Spleen (tissue), 11 donors: ENCODE data around the gene HOXA6. TPM values are rescaled to one million over a fixed set of nuclear protein-coding genes. Genes with fewer than 3 reads are reported as not detected.
A peak's percentile ranks its signal among the peaks of the same experiment; 100 is the strongest.

Experiments used
- DNase-seq: peaks from one replicate; pipeline ENCODE4 v3.0.0-alpha.2; 2020
- H3K27ac ChIP-seq, 8 donors: fragments of 200-600 bp; sonication (generic) in 7 of 8; 1 replicate in 4 of 8; 2 replicates in 4 of 8; pipeline versions ENCODE4 v1.5.0 to v1.8.0; 2016 to 2021; ENCODE audit warnings: inconsistent platforms in 4 of 8, mild to moderate bottlenecking in 4 of 8, moderate library complexity in 1 of 8
- H3K27me3 ChIP-seq, 7 donors: fragments of 200-600 bp; sonication (generic) in 6 of 7; replicated peaks in 1 of 7; 1 replicate in 4 of 7; 2 replicates in 3 of 7; pipeline versions ENCODE4 v1.5.0 to v1.8.0; 2016 to 2021; ENCODE audit warnings: inconsistent platforms in 3 of 7, mild to moderate bottlenecking in 1 of 7
- H3K36me3 ChIP-seq, 6 donors: fragments of 200-600 bp; sonication (generic) in 5 of 6; 1 replicate in 4 of 6; 2 replicates in 2 of 6; pipeline versions ENCODE4 v1.5.0 to v1.8.0; 2016 to 2021; ENCODE audit warnings: inconsistent platforms in 2 of 6
- H3K4me1 ChIP-seq, 6 donors: fragments of 200-600 bp; sonication (generic) in 5 of 6; 1 replicate in 3 of 6; 2 replicates in 3 of 6; pipeline versions ENCODE4 v1.5.0 to v1.8.0; 2016 to 2021; ENCODE audit warnings: inconsistent platforms in 3 of 6
- H3K4me3 ChIP-seq, 8 donors: fragments of 200-600 bp; sonication (generic) in 7 of 8; 1 replicate in 4 of 8; 2 replicates in 4 of 8; pipeline versions ENCODE4 v1.5.0 to v1.8.0; 2016 to 2021; ENCODE audit warnings: inconsistent platforms in 4 of 8, mild to moderate bottlenecking in 4 of 8, moderate library complexity in 2 of 8
- H3K9me3 ChIP-seq, 8 donors: fragments of 200-600 bp; sonication (generic) in 7 of 8; 1 replicate in 4 of 8; 2 replicates in 4 of 8; pipeline versions ENCODE4 v1.5.0 to v1.8.0; 2016 to 2021; ENCODE audit warnings: inconsistent platforms in 4 of 8
- CTCF ChIP-seq, 11 experiments: fragments of 200-600 bp in 7 of 11; fragments of 450-650 bp in 4 of 11; sonication (generic) in 4 of 11; IDR thresholded peaks in 8 of 11; conservative IDR thresholded peaks in 3 of 11; 1 replicate in 7 of 11; 2 replicates in 4 of 11; pipeline versions ENCODE4 v1.4.0 to v1.8.0; 2016 to 2021; ENCODE audit warnings: antibody characterized with exemption in 11 of 11, inconsistent platforms in 4 of 11, mild to moderate bottlenecking in 1 of 11
- POLR2A ChIP-seq, 3 donors: fragments of 450-650 bp; IDR thresholded peaks; one replicate each; pipeline ENCODE4 v1.5.1; 2017; ENCODE audit warnings: antibody characterized with exemption in 3 of 3, mild to moderate bottlenecking in 1 of 3
- POLR2AphosphoS5 ChIP-seq, 3 donors: sonication (generic); formaldehyde crosslinking; IDR thresholded peaks; one replicate each; pipeline ENCODE4 v1.5.1; 2017; ENCODE audit warnings: antibody characterized with exemption in 3 of 3
- WGBS, 5 donors: extraction: QIAGEN DNeasy Blood & Tissue Kit in 3 of 5; methylation state at CpG; one replicate each; pipeline versions ENCODE4 v1.1.5 to v1.1.7; 2013 to 2018; 5-methylcytosine and 5-hydroxymethylcytosine counted together
- intact Hi-C: fragments of 100-400 bp; cut with DNase I; formaldehyde crosslinking; loops from one replicate; pipeline ENCODE4 v1.15.0; 2023; ENCODE audit warnings: low total_unique reads
- polyA plus RNA-seq, 3 donors: library from polyadenylated mRNA; stranded (reverse); fragments of 200-250 nt; gene quantifications; one replicate each; pipeline ENCODE4 v1.2.1, GENCODE V29; 2013
- total RNA-seq, 7 donors: library from RNA; depleted of rRNA in 3 of 7; stranded (reverse); fragments of >200 nt in 3 of 7; fragmentation: NEBNext Ultra II Directional in 4 of 7; extraction: Animal tissue kit (Norgen Biotek cat#: 25700) in 4 of 7; gene quantifications; one replicate each; pipeline versions ENCODE4 v1.1.0 to v1.2.1, GENCODE V29; 2016 to 2021
- donor health status: healthy with polysubstance abuse.
- donor health status: DM: no; HTN: no; CAD: no; lungs with moderate emphysema.
- donor health status: DM: no; HTN: no; CAD: no.
- donor health status: Bipolar disorder and iron deficiency.
- donor health status: healthy.
- donor health status: DM: no; HTN: no; CAD: no.
- donor health status: DM: yes; HTN: yes; CAD: no.

Gene HOXA6
- total and polyA plus RNA-seq, 10 donors = 0.26 to 2.0 (median 1.2) TPM; not detected in 2

- no peak for DNase-seq
- Histone ChIP-seq H3K4me3 (peak overlapping the region in 4 of 8 donors; percentile 44 to 77 (median 58)), H3K27ac (peak overlapping the region in 7 of 8 donors; percentile 74 to 95 (median 82)), H3K9me3 (no peaks in the 10 kb centered on the region), H3K4me1 (peaks cover 0 to 33% (median 4%) of the 10 kb centered on the region in 6 donors), H3K27me3 (peaks cover 0 to 73% (median 12%) of the 10 kb centered on the region in 7 donors), H3K36me3 (no peaks in the 10 kb centered on the region)
- TF ChIP-seq POLR2A (IDR thresholded peaks at IDR 0.05) (no peak), CTCF (IDR thresholded peaks at IDR 0.05 in 8 of 11, conservative IDR thresholded peaks at IDR 0.05 in 3 of 11) (no peak), POLR2AphosphoS5 (IDR thresholded peaks at IDR 0.05) (no peak)
- WGBS, 5 donors = 78 to 90% (median 88%) methylated on average over 18 of the region's 18 CpGs
- intact Hi-C loops = loop anchor here (2.0 kb wide), 1 partner anchor 453 kb away; no protein-coding TSS in a partner anchor
Measured at GRCh38 chr7:27141137-27141922, 6.2 kb downstream of the HOXA6 start.

- Histone ChIP-seq H3K9me3 (no peaks in the 10 kb centered on the region), H3K36me3 (no peaks in the 10 kb centered on the region), H3K27ac (peak overlapping the region in 2 of 8 donors; percentile 35 to 57), H3K27me3 (peaks cover 0 to 73% (median 12%) of the 10 kb centered on the region in 7 donors), H3K4me1 (peaks cover 0 to 42% (median 12%) of the 10 kb centered on the region in 6 donors), H3K4me3 (no peak overlapping the region)
- 87 to 94% (median 90%) methylated on average over 15 of the region's 15 CpGs for whole genome bisulfite sequencing, 5 donors
- DNase-seq = no peak
- intact Hi-C loops = loop anchor here (2.0 kb wide), 1 partner anchor 451 kb away; no protein-coding TSS in a partner anchor
- TF ChIP-seq POLR2AphosphoS5 (IDR thresholded peaks at IDR 0.05) = no peak
- no peak for TF ChIP-seq CTCF (IDR thresholded peaks at IDR 0.05 in 8 of 11, conservative IDR thresholded peaks at IDR 0.05 in 3 of 11)
- TF ChIP-seq POLR2A (IDR thresholded peaks at IDR 0.05) = no peak
Measured at GRCh38 chr7:27140126-27140857, 7.3 kb downstream of the HOXA6 start.

- Histone ChIP-seq H3K27me3 (peaks cover 0 to 67% (median 8%) of the 10 kb centered on the region in 7 donors), H3K4me1 (peaks cover 0 to 42% (median 15%) of the 10 kb centered on the region in 6 donors), H3K4me3 (peak overlapping the region in 2 of 8 donors; percentile 5 to 17), H3K27ac (peak overlapping the region in 4 of 8 donors; percentile 7 to 57 (median 39)), H3K36me3 (no peaks in the 10 kb centered on the region), H3K9me3 (no peaks in the 10 kb centered on the region)
- TF ChIP-seq CTCF (IDR thresholded peaks at IDR 0.05 in 8 of 11, conservative IDR thresholded peaks at IDR 0.05 in 3 of 11) = no peak
- no peak for TF ChIP-seq POLR2AphosphoS5 (IDR thresholded peaks at IDR 0.05)
- no peak for TF ChIP-seq POLR2A (IDR thresholded peaks at IDR 0.05)
- WGBS, 5 donors = 74 to 90% (median 83%) methylated on average over 44 to 53 of the region's 53 CpGs
- intact Hi-C loops = loop anchor here (2.0 kb wide), 1 partner anchor 451 kb away; no protein-coding TSS in a partner anchor
- peak; percentile 68 for DNase-seq
Measured at GRCh38 chr7:27139334-27140125, 8.0 kb downstream of the HOXA6 start.
